SJSA1 (cell line): ENCODE data around the gene SCAMP1. TPM values are rescaled to one million over a fixed set of nuclear protein-coding genes. Genes with fewer than 3 reads are reported as not detected.

Experiments
- DNase-seq, 2 experiments: peaks; one replicate each; pipeline ENCODE4 v3.0.0-alpha.2; 2015 to 2020; ENCODE audit warnings: low spot score in 2 of 2, low read depth in 1 of 2
- H3K27ac ChIP-seq: fragments of 250-450 bp; sonication (Bioruptor Pico); 2 replicates; pipeline ENCODE4 v1.5.1; 2020; ENCODE audit warnings: mild to moderate bottlenecking, moderate library complexity
- H3K27me3 ChIP-seq: fragments of 250-450 bp; sonication (Bioruptor Pico); replicated peaks from 2 replicates; pipeline ENCODE4 v1.5.1; 2020; ENCODE audit warnings: mild to moderate bottlenecking, moderate library complexity
- H3K36me3 ChIP-seq: fragments of 250-450 bp; sonication (Bioruptor Pico); 2 replicates; pipeline ENCODE4 v1.5.1; 2020; ENCODE audit warnings: mild to moderate bottlenecking
- H3K4me1 ChIP-seq: fragments of 250-450 bp; sonication (Bioruptor Pico); replicated peaks from 2 replicates; pipeline ENCODE4 v1.6.1; 2021; ENCODE audit warnings: mild to moderate bottlenecking
- H3K4me3 ChIP-seq: fragments of 250-450 bp; sonication (Bioruptor Pico); 2 replicates; pipeline ENCODE4 v1.5.1; 2020; ENCODE audit warnings: mild to moderate bottlenecking
- H3K9me3 ChIP-seq: fragments of 250-450 bp; sonication (Bioruptor Pico); replicated peaks from 2 replicates; pipeline ENCODE4 v1.5.1; 2020; ENCODE audit warnings: mild to moderate bottlenecking
- total RNA-seq: library from RNA; depleted of rRNA; stranded (reverse); fragments of >200 nt; shearing (Covaris generic); gene quantifications from 2 replicates; pipeline ENCODE4 v1.2.3, GENCODE V29; 2014

The SCAMP1 gene
- total RNA-seq, 1 experiment from 2014 or later, result 42.3 TPM

GRCh38 chr5:78509884-78510769 lies 149.7 kb downstream of the SCAMP1 start:
- no peaks in the 10 kb centered on the region for H3K9me3 ChIP-seq
- no peaks in the 10 kb centered on the region for H3K27me3 ChIP-seq
- H3K36me3 ChIP-seq, result no peaks in the 10 kb centered on the region; the same call in 1 of the 2 replicates
- no peak for DNase-seq
- peaks cover 8% of the 10 kb centered on the region for H3K4me1 ChIP-seq
- no peak overlapping the region for H3K4me3 ChIP-seq
- H3K27ac ChIP-seq, result no peak overlapping the region

GRCh38 chr5:78511121-78511906 lies 150.9 kb downstream of the SCAMP1 start:
- Histone ChIP-seq H3K4me1 (peaks cover 4% of the 10 kb centered on the region), H3K9me3 (no peaks in the 10 kb centered on the region), H3K36me3 (no peaks in the 10 kb centered on the region; the same call in 1 of the 2 replicates), H3K4me3 (no peak overlapping the region), H3K27me3 (no peaks in the 10 kb centered on the region), H3K27ac (no peak overlapping the region)
- no peak for DNase-seq

GRCh38 chr5:78512435-78512834 lies 152.0 kb downstream of the SCAMP1 start:
- H3K27ac ChIP-seq, result no peak overlapping the region
- H3K4me3 ChIP-seq, result no peak overlapping the region
- peaks cover 4% of the 10 kb centered on the region for H3K4me1 ChIP-seq
- H3K9me3 ChIP-seq, result no peaks in the 10 kb centered on the region
- H3K36me3 ChIP-seq, result no peaks in the 10 kb centered on the region; the same call in 1 of the 2 replicates
- H3K27me3 ChIP-seq, result no peaks in the 10 kb centered on the region
- DNase-seq, result no peak

- no peak overlapping the region for H3K27ac ChIP-seq
- peaks cover 8% of the 10 kb centered on the region for H3K4me1 ChIP-seq
- no peaks in the 10 kb centered on the region; the same call in 1 of the 2 replicates for H3K36me3 ChIP-seq
- no peak overlapping the region for H3K4me3 ChIP-seq
- DNase-seq, result no peak
- H3K9me3 ChIP-seq, result no peaks in the 10 kb centered on the region
- no peaks in the 10 kb centered on the region for H3K27me3 ChIP-seq
Measured at GRCh38 chr5:78513441-78513840, 153.0 kb downstream of the SCAMP1 start.

GRCh38 chr5:78514427-78515330 lies 154.3 kb downstream of the SCAMP1 start:
- H3K9me3 ChIP-seq, result no peaks in the 10 kb centered on the region
- H3K27me3 ChIP-seq, result no peaks in the 10 kb centered on the region
- peaks cover 18% of the 10 kb centered on the region for H3K4me1 ChIP-seq
- no peak overlapping the region for H3K27ac ChIP-seq
- no peak overlapping the region for H3K4me3 ChIP-seq
- H3K36me3 ChIP-seq, result no peaks in the 10 kb centered on the region; the same call in 1 of the 2 replicates
- DNase-seq, result no peak

- no peaks in the 10 kb centered on the region; the same call in 1 of the 2 replicates for H3K36me3 ChIP-seq
- H3K9me3 ChIP-seq, result no peaks in the 10 kb centered on the region
- H3K4me1 ChIP-seq, result peaks cover 19% of the 10 kb centered on the region
- H3K27ac ChIP-seq, result no peak overlapping the region
- no peak for DNase-seq
- no peaks in the 10 kb centered on the region for H3K27me3 ChIP-seq
- no peak overlapping the region for H3K4me3 ChIP-seq
Measured at GRCh38 chr5:78515670-78516069, 155.3 kb downstream of the SCAMP1 start.

GRCh38 chr5:78518365-78519197 lies 158.2 kb downstream of the SCAMP1 start:
- Histone ChIP-seq H3K4me1 (peaks cover 19% of the 10 kb centered on the region), H3K27me3 (no peaks in the 10 kb centered on the region), H3K27ac (peak overlapping the region; percentile 59), H3K4me3 (no peak overlapping the region), H3K9me3 (no peaks in the 10 kb centered on the region), H3K36me3 (no peaks in the 10 kb centered on the region; the same call in 1 of the 2 replicates)
- DNase-seq, result peak; percentile 64 to 82

GRCh38 chr5:78519198-78519941 lies 159.0 kb downstream of the SCAMP1 start:
- Histone ChIP-seq H3K36me3 (no peaks in the 10 kb centered on the region; the same call in 1 of the 2 replicates), H3K27ac (peak overlapping the region; percentile 59), H3K27me3 (no peaks in the 10 kb centered on the region), H3K4me1 (peaks cover 19% of the 10 kb centered on the region), H3K9me3 (no peaks in the 10 kb centered on the region), H3K4me3 (no peak overlapping the region)
- DNase-seq, result no peak

GRCh38 chr5:78521455-78521854 lies 161.0 kb downstream of the SCAMP1 start:
- Histone ChIP-seq H3K27ac (no peak overlapping the region), H3K4me1 (peaks cover 30% of the 10 kb centered on the region)

GRCh38 chr5:78522476-78523260 lies 162.3 kb downstream of the SCAMP1 start:
- no peak for DNase-seq
- H3K27ac ChIP-seq, result no peak overlapping the region
- peaks cover 42% of the 10 kb centered on the region for H3K4me1 ChIP-seq

More at GRCh38 chr5:78521455-78521854, 161.0 kb downstream of the SCAMP1 start:
- no peaks in the 10 kb centered on the region for H3K27me3 ChIP-seq
- H3K36me3 ChIP-seq, result no peaks in the 10 kb centered on the region
- DNase-seq, result no peak
- H3K9me3 ChIP-seq, result no peaks in the 10 kb centered on the region
- H3K4me3 ChIP-seq, result no peak overlapping the region

GRCh38 chr5:78523314-78524193 lies 163.1 kb downstream of the SCAMP1 start:
- H3K27me3 ChIP-seq, result no peaks in the 10 kb centered on the region
- no peaks in the 10 kb centered on the region for H3K9me3 ChIP-seq
- H3K36me3 ChIP-seq, result no peaks in the 10 kb centered on the region
- no peak overlapping the region for H3K27ac ChIP-seq
- peaks cover 37% of the 10 kb centered on the region for H3K4me1 ChIP-seq
- H3K4me3 ChIP-seq, result no peak overlapping the region
- DNase-seq, result no peak

More at GRCh38 chr5:78522476-78523260, 162.3 kb downstream of the SCAMP1 start:
- H3K4me3 ChIP-seq, result no peak overlapping the region
- no peaks in the 10 kb centered on the region for H3K9me3 ChIP-seq
- H3K36me3 ChIP-seq, result no peaks in the 10 kb centered on the region
- no peaks in the 10 kb centered on the region for H3K27me3 ChIP-seq
